GM18868 (cell line): ENCODE results near the gene CCDC187.

Source experiments
- ATAC-seq: cut with Tn5 transposase; IDR thresholded peaks from one replicate; pipeline ENCODE4 v1.9.1; 2021; ENCODE audit warnings: mild to moderate bottlenecking, moderate library complexity; ENCODE audit not compliant: unreplicated experiment

CCDC187 gene

GRCh38 chr9:136212345-136212950 is 91.4 kb downstream of the CCDC187 start:
- ATAC-seq = no peak

- no peak for ATAC-seq
Measured at GRCh38 chr9:136211441-136212344, 92.2 kb downstream of the CCDC187 start.

- no peak for ATAC-seq
Measured at GRCh38 chr9:136211006-136211405, 92.9 kb downstream of the CCDC187 start.

- no peak for ATAC-seq
Measured at GRCh38 chr9:136210276-136210675, 93.6 kb downstream of the CCDC187 start.

GRCh38 chr9:136209786-136210185 is 94.1 kb downstream of the CCDC187 start:
- no peak for ATAC-seq

GRCh38 chr9:136209232-136209631 is 94.7 kb downstream of the CCDC187 start:
- no peak for ATAC-seq

GRCh38 chr9:136208675-136209074 is 95.2 kb downstream of the CCDC187 start:
- no peak for ATAC-seq

- no peak for ATAC-seq
Measured at GRCh38 chr9:136207616-136208015, 96.3 kb downstream of the CCDC187 start.

GRCh38 chr9:136206602-136207275 is 97.2 kb downstream of the CCDC187 start:
- ATAC-seq = no peak

GRCh38 chr9:136205707-136205992 is 98.2 kb downstream of the CCDC187 start:
- ATAC-seq = no peak

GRCh38 chr9:136204838-136205706 is 98.8 kb downstream of the CCDC187 start, which contains the start of gene LHX3:
TSS of gene LHX3 (minus strand) at chr9:136205128. CDS start at chr9:136205012, 116 bp downstream.
- ATAC-seq = no peak

GRCh38 chr9:136204145-136204805 is 99.6 kb downstream of the CCDC187 start:
- ATAC-seq = no peak

- ATAC-seq = no peak
Measured at GRCh38 chr9:136203408-136204144, 100.3 kb downstream of the CCDC187 start.

- no peak for ATAC-seq
Measured at GRCh38 chr9:136202454-136203407, 101.2 kb downstream of the CCDC187 start.

GRCh38 chr9:136201609-136202453 is 102.1 kb downstream of the CCDC187 start:
- ATAC-seq = no peak

GRCh38 chr9:136201174-136201573 is 102.7 kb downstream of the CCDC187 start:
- ATAC-seq = no peak

GRCh38 chr9:136200424-136200823 is 103.5 kb downstream of the CCDC187 start:
- no peak for ATAC-seq
